GM23338 (cell line): ENCODE data around the gene KIAA0408. TPM values are rescaled to one million over a fixed set of nuclear protein-coding genes. Genes with fewer than 3 reads are reported as not detected.

Experiments
- ATAC-seq: fragments of 200-7000 bp; cut with Tn5 transposase; 3 replicates; pipeline ENCODE4 v1.9.1; 2020
- DNase-seq: peaks from one replicate; pipeline ENCODE4 v3.0.0-alpha.2; 2015; ENCODE audit warnings: low spot score
- H2AFZ ChIP-seq: fragments of 200-600 bp; sonication (generic); 2 replicates; pipeline ENCODE4 v1.8.0; 2016; ENCODE audit warnings: antibody characterized with exemption, mild to moderate bottlenecking, moderate library complexity
- H3F3A ChIP-seq: fragments of 200-600 bp; sonication (generic); replicated peaks from 2 replicates; pipeline ENCODE4 v1.8.0; 2017; ENCODE audit warnings: antibody characterized with exemption, mixed run types, low read depth
- H3K27ac ChIP-seq: fragments of 200-600 bp; sonication (generic); 2 replicates; pipeline ENCODE4 v1.6.1; 2016; ENCODE audit warnings: low read depth
- H3K27me3 ChIP-seq: fragments of 200-600 bp; sonication (generic); 2 replicates; pipeline ENCODE4 v1.8.0; 2016; ENCODE audit warnings: mild to moderate bottlenecking, mixed run types, moderate library complexity; ENCODE audit not compliant: insufficient read depth
- H3K36me3 ChIP-seq: fragments of 200-600 bp; sonication (generic); 2 replicates; pipeline ENCODE4 v1.8.0; 2016; ENCODE audit warnings: mild to moderate bottlenecking; ENCODE audit not compliant: insufficient read depth
- H3K4me1 ChIP-seq: fragments of 200-600 bp; sonication (generic); 2 replicates; pipeline ENCODE4 v1.8.0; 2016; ENCODE audit warnings: mild to moderate bottlenecking, moderate library complexity; ENCODE audit not compliant: insufficient read depth
- H3K4me2 ChIP-seq: fragments of 200-600 bp; sonication (generic); 2 replicates; pipeline ENCODE4 v1.7.1; 2017; ENCODE audit warnings: mixed run types
- H3K4me3 ChIP-seq: fragments of 200-600 bp; sonication (generic); 2 replicates; pipeline ENCODE4 v1.6.1; 2016; ENCODE audit warnings: mixed run types
- H3K79me2 ChIP-seq: fragments of 200-600 bp; sonication (generic); replicated peaks from 2 replicates; pipeline ENCODE4 v1.8.0; 2017; ENCODE audit warnings: mild to moderate bottlenecking; ENCODE audit not compliant: insufficient read depth
- H3K9me2 ChIP-seq: fragments of 200-600 bp; sonication (generic); 2 replicates; pipeline ENCODE4 v1.8.0; 2017; ENCODE audit not compliant: insufficient read depth
- H4K20me1 ChIP-seq: fragments of 200-600 bp; sonication (generic); replicated peaks from 2 replicates; pipeline ENCODE4 v1.8.0; 2017; ENCODE audit warnings: mild to moderate bottlenecking; ENCODE audit not compliant: insufficient read depth
- H3K27ac Mint-ChIP-seq: 2 replicates; pipeline ENCODE4 v1.8.0; 2020; ENCODE audit warnings: inconsistent platforms, mild to moderate bottlenecking, moderate library complexity, mixed read lengths
- H3K27me3 Mint-ChIP-seq: 3 replicates; pipeline ENCODE4 v1.8.0; 2022; ENCODE audit warnings: low read depth, mild to moderate bottlenecking, moderate library complexity, mixed read lengths, inconsistent platforms; ENCODE audit not compliant: insufficient read depth, poor library complexity
- H3K36me3 Mint-ChIP-seq: 3 replicates; pipeline ENCODE4 v1.8.0; 2021; ENCODE audit warnings: low read depth, mild to moderate bottlenecking, inconsistent platforms, moderate library complexity, mixed read lengths
- H3K4me1 Mint-ChIP-seq: 3 replicates; pipeline ENCODE4 v1.8.0; 2020; ENCODE audit warnings: mild to moderate bottlenecking, inconsistent platforms, mixed read lengths
- H3K4me3 Mint-ChIP-seq: 3 replicates; pipeline ENCODE4 v1.8.0; 2021; ENCODE audit warnings: moderate library complexity, mild to moderate bottlenecking, inconsistent platforms, mixed read lengths
- H3K9me3 Mint-ChIP-seq: 3 replicates; pipeline ENCODE4 v1.8.0; 2020; ENCODE audit warnings: moderate library complexity, mild to moderate bottlenecking, inconsistent platforms, mixed read lengths
- CREB1 ChIP-seq: fragments of 250-450 bp; sonication (Bioruptor Pico); IDR thresholded peaks from 2 replicates; pipeline ENCODE4 v1.5.0; 2020; ENCODE audit warnings: low read depth, mild to moderate bottlenecking, moderate library complexity
- CTCF ChIP-seq, 2 experiments: fragments of 200-600 bp in 1 of 2; sonication (generic) in 1 of 2; conservative IDR thresholded peaks; 2 replicates each; pipeline versions ENCODE4 v1.5.1 to v1.6.1; 2016 to 2017; ENCODE audit warnings: antibody characterized with exemption in 2 of 2, low read depth in 2 of 2, mild to moderate bottlenecking in 2 of 2, moderate library complexity in 1 of 2
- EZH2 ChIP-seq: fragments of 200-600 bp; sonication (generic); IDR thresholded peaks from one replicate; pipeline ENCODE4 v1.8.0; 2017; ENCODE audit warnings: antibody characterized with exemption, mild to moderate bottlenecking, low read depth; ENCODE audit not compliant: unreplicated experiment
- EZH2phosphoT487 ChIP-seq: fragments of 200-600 bp; sonication (generic); IDR thresholded peaks from one replicate; pipeline ENCODE4 v1.8.1; 2018; ENCODE audit warnings: antibody characterized with exemption; ENCODE audit not compliant: unreplicated experiment
- NANOG ChIP-seq: IDR thresholded peaks from 2 replicates; pipeline ENCODE4 v1.6.1; 2016; ENCODE audit warnings: antibody characterized with exemption, borderline replicate concordance
- POLR2AphosphoS5 ChIP-seq: IDR thresholded peaks from 2 replicates; pipeline ENCODE4 v1.6.1; 2016; ENCODE audit warnings: antibody characterized with exemption, low read depth
- REST ChIP-seq: IDR thresholded peaks from one replicate; pipeline ENCODE4 v1.6.1; 2018; ENCODE audit warnings: antibody characterized with exemption; ENCODE audit not compliant: unreplicated experiment
- ZNF114 ChIP-seq: fragments of 250-450 bp; sonication (Bioruptor Pico); IDR thresholded peaks from 2 replicates; pipeline ENCODE4 v1.5.0; 2020; ENCODE audit warnings: mild to moderate bottlenecking, moderate library complexity
- ZNF331 ChIP-seq: fragments of 250-450 bp; sonication (Bioruptor Pico); IDR thresholded peaks from 2 replicates; pipeline ENCODE4 v1.5.0; 2020; ENCODE audit warnings: low read depth, mild to moderate bottlenecking, moderate library complexity
- ZNF462 ChIP-seq: fragments of 250-450 bp; sonication (Bioruptor Pico); IDR thresholded peaks from 2 replicates; pipeline ENCODE4 v1.5.0; 2020; ENCODE audit warnings: mild to moderate bottlenecking, moderate library complexity
- polyA plus RNA-seq: library from polyadenylated mRNA; unstranded; fragments of >200 nt; fragmentation: Nextera tagmentation; extraction: Ambion mirVana; gene quantifications from 2 replicates; pipeline ENCODE4 v1.2.1, GENCODE V29; 2016
- total RNA-seq: library from RNA; depleted of rRNA; stranded (reverse); fragments of >200 nt; shearing (Covaris generic); gene quantifications from 2 replicates; pipeline ENCODE4 v1.2.3, GENCODE V29; 2014

KIAA0408 gene
- total and polyA plus RNA-seq, 2 experiments from 2014 or later: 4.0 to 9.1 TPM

- no peak for TF ChIP-seq REST
Observed at GRCh38 chr6:127481628-127482027, 22.4 kb upstream of the KIAA0408 start (continued).

- no peak for DNase-seq
- peak overlapping the region; percentile 97 for H3K27ac ChIP-seq
- no peaks in the 10 kb centered on the region for H3K9me3 Mint-ChIP-seq
- H3K36me3 ChIP-seq: peaks cover 4% of the 10 kb centered on the region; the same call in 1 of the 2 replicates
- H3K27me3 Mint-ChIP-seq: no peaks in the 10 kb centered on the region
- no peak overlapping the region for H2AFZ ChIP-seq
- H3K4me1 Mint-ChIP-seq: peaks cover 54% of the 10 kb centered on the region
- peaks cover 45% of the 10 kb centered on the region for H3K4me1 ChIP-seq
- H3K4me3 ChIP-seq: no peak overlapping the region
- H3K79me2 ChIP-seq: no peaks in the 10 kb centered on the region
- no peaks in the 10 kb centered on the region for H3F3A ChIP-seq
- no peaks in the 10 kb centered on the region for H3K9me2 ChIP-seq
- no peak overlapping the region for H3K4me3 Mint-ChIP-seq
- no peak for ATAC-seq
- peak overlapping the region; percentile 13; the same call in 1 of the 2 replicates for H3K4me2 ChIP-seq
- peaks cover 40% of the 10 kb centered on the region for H3K36me3 Mint-ChIP-seq
- no peaks in the 10 kb centered on the region for H3K27me3 ChIP-seq
- no peaks in the 10 kb centered on the region for H4K20me1 ChIP-seq
- H3K27ac Mint-ChIP-seq: peak overlapping the region; percentile 97
- TF ChIP-seq POLR2AphosphoS5: no peak
- TF ChIP-seq CTCF (conservative IDR thresholded peaks at IDR 0.05; ENCODE audit: low read depth in 2 of 2): no peak
- no peak for TF ChIP-seq ZNF462 (CRISPR knock-in tag)
- TF ChIP-seq REST: no peak
- no peak for TF ChIP-seq NANOG
- no peak for TF ChIP-seq EZH2
- TF ChIP-seq ZNF331: no peak
- no peak for TF ChIP-seq ZNF114 (CRISPR knock-in tag)
- no peak for TF ChIP-seq CREB1
- TF ChIP-seq EZH2phosphoT487: no peak
Observed at GRCh38 chr6:127481111-127481510, 21.9 kb upstream of the KIAA0408 start.
